HEK293T (cell line): ENCODE measurements around the gene KANSL1.
A peak's percentile ranks its signal among the peaks of the same experiment; 100 is the strongest.

Source experiments
- CTCF ChIA-PET: fragments of 350-600 bp; formaldehyde crosslinking; extraction: SDS; loops from one replicate; lab custom pipeline; 2021; ENCODE audit warnings: antibody characterized with exemption, inconsistent platforms; lab: Yijun Ruan, JAX
- POLR2A ChIA-PET: fragments of 350-600 bp; formaldehyde crosslinking; extraction: SDS; loops from one replicate; lab custom pipeline; 2020; ENCODE audit warnings: antibody characterized with exemption, inconsistent platforms; lab: Yijun Ruan, JAX
- DNase-seq: peaks from one replicate; pipeline ENCODE4 v3.0.0; 2012; ENCODE audit warnings: mixed read lengths; ENCODE audit errors: extremely low spot score
- ARNT ChIP-seq: fragments of 450-650 bp; IDR thresholded peaks from 2 replicates; pipeline ENCODE4 v1.6.1; 2017; ENCODE audit warnings: mild to moderate bottlenecking
- BHLHE40 ChIP-seq: fragments of 450-650 bp; IDR thresholded peaks from 2 replicates; pipeline ENCODE4 v1.6.1; 2016; ENCODE audit warnings: mild to moderate bottlenecking, moderate library complexity, borderline replicate concordance
- CTBP1 ChIP-seq: fragments of 450-650 bp; IDR thresholded peaks from 2 replicates; pipeline ENCODE4 v1.6.1; 2016; ENCODE audit warnings: borderline replicate concordance
- ELF4 ChIP-seq: fragments of 450-650 bp; IDR thresholded peaks from 2 replicates; pipeline ENCODE4 v1.6.1; 2017; ENCODE audit warnings: antibody characterized with exemption
- FOXA1 ChIP-seq: fragments of 450-650 bp; IDR thresholded peaks from 2 replicates; pipeline ENCODE4 v1.6.1; 2016; ENCODE audit warnings: mild to moderate bottlenecking
- FOXK2 ChIP-seq: fragments of 450-650 bp; IDR thresholded peaks from 2 replicates; pipeline ENCODE4 v1.6.1; 2016; ENCODE audit warnings: mild to moderate bottlenecking
- FOXM1 ChIP-seq: fragments of 450-650 bp; IDR thresholded peaks from 2 replicates; pipeline ENCODE4 v1.6.1; 2017; ENCODE audit warnings: mild to moderate bottlenecking, borderline replicate concordance
- HDGF ChIP-seq: fragments of 450-650 bp; IDR thresholded peaks from 2 replicates; pipeline ENCODE4 v1.6.1; 2017; ENCODE audit warnings: antibody characterized with exemption, borderline replicate concordance
- L3MBTL2 ChIP-seq: fragments of 450-650 bp; conservative IDR thresholded peaks from 2 replicates; pipeline ENCODE4 v1.6.1; 2016; ENCODE audit warnings: mild to moderate bottlenecking
- LEF1 ChIP-seq: fragments of 450-650 bp; IDR thresholded peaks from 2 replicates; pipeline ENCODE4 v1.6.1; 2017; ENCODE audit warnings: mild to moderate bottlenecking, borderline replicate concordance
- NFRKB ChIP-seq: fragments of 450-650 bp; IDR thresholded peaks from 2 replicates; pipeline ENCODE4 v1.6.1; 2016; ENCODE audit warnings: mild to moderate bottlenecking, moderate library complexity
- PKNOX1 ChIP-seq: fragments of 450-650 bp; IDR thresholded peaks from 2 replicates; pipeline ENCODE4 v1.6.1; 2016
- SP1 ChIP-seq: fragments of 450-650 bp; IDR thresholded peaks from 2 replicates; pipeline ENCODE4 v1.6.1; 2017
- SUZ12 ChIP-seq: fragments of 450-650 bp; IDR thresholded peaks from 2 replicates; pipeline ENCODE4 v1.6.1; 2016; ENCODE audit warnings: mild to moderate bottlenecking
- TARDBP ChIP-seq: fragments of 450-650 bp; IDR thresholded peaks from 2 replicates; pipeline ENCODE4 v1.6.1; 2016
- ZNF384 ChIP-seq: fragments of 450-650 bp; IDR thresholded peaks from 2 replicates; pipeline ENCODE4 v1.6.1; 2016

The KANSL1 gene

GRCh38 chr17:46200197-46200596 lies 7.0 kb upstream of the KANSL1 start:
- no peak for TF ChIP-seq FOXA1
- TF ChIP-seq LEF1: no peak
- no peak for TF ChIP-seq SUZ12
- TF ChIP-seq SP1: no peak
- TF ChIP-seq BHLHE40: no peak
- no peak for TF ChIP-seq L3MBTL2
- TF ChIP-seq ARNT: no peak
- TF ChIP-seq CTBP1: no peak
- TF ChIP-seq FOXM1: no peak
- TF ChIP-seq FOXK2: no peak
- no peak for TF ChIP-seq ELF4
- no peak for TF ChIP-seq HDGF
- no peak for TF ChIP-seq ZNF384
- no peak for TF ChIP-seq PKNOX1
- TF ChIP-seq TARDBP: no peak
- no peak for TF ChIP-seq NFRKB
- DNase-seq: no peak
- ChIA-PET CTCF (interaction anchor here (5.1 kb wide), 1 partner anchor 12 kb away, joined by 24 read pairs; no protein-coding TSS in a partner anchor), POLR2A (no interaction called here)

- DNase-seq: no peak
- POLR2A ChIA-PET: interaction anchor here (1.0 kb wide), 1 partner anchor 68 kb away, joined by 3 read pairs; no protein-coding TSS in a partner anchor
- TF ChIP-seq HDGF (no peak), FOXK2 (no peak), PKNOX1 (no peak), TARDBP (no peak), FOXA1 (no peak), BHLHE40 (no peak), LEF1 (no peak), SP1 (no peak), SUZ12 (no peak), ARNT (no peak), ZNF384 (no peak), NFRKB (no peak), FOXM1 (no peak), L3MBTL2 (no peak), ELF4 (no peak)
- CTCF ChIA-PET: interaction anchor here (5.1 kb wide), 1 partner anchor 13 kb away, joined by 24 read pairs; no protein-coding TSS in a partner anchor
These were observed 6.2 kb upstream of the KANSL1 start for GRCh38 chr17:46199379-46199778.

GRCh38 chr17:46198233-46198632 lies 5.0 kb upstream of the KANSL1 start:
- POLR2A ChIA-PET: interaction anchor here (1.0 kb wide), 1 partner anchor 69 kb away, joined by 3 read pairs; no protein-coding TSS in a partner anchor
- no peak for DNase-seq
- TF ChIP-seq FOXA1 (no peak), FOXK2 (no peak), ZNF384 (peak; percentile 70)
- CTCF ChIA-PET: interaction anchor here (5.1 kb wide), 1 partner anchor 14 kb away, joined by 24 read pairs; no protein-coding TSS in a partner anchor

GRCh38 chr17:46197530-46197929 lies 4.3 kb upstream of the KANSL1 start:
- ChIA-PET POLR2A (no interaction called here), CTCF (no interaction called here)
- TF ChIP-seq SUZ12 (no peak), PKNOX1 (no peak), ARNT (no peak), TARDBP (no peak), LEF1 (no peak), HDGF (no peak), ELF4 (no peak), FOXA1 (no peak), FOXM1 (no peak), CTBP1 (no peak), SP1 (no peak), FOXK2 (no peak), NFRKB (no peak)
- DNase-seq: no peak

- CTCF ChIA-PET: no interaction called here
- TF ChIP-seq BHLHE40: no peak
- no peak for TF ChIP-seq FOXK2
- TF ChIP-seq TARDBP: no peak
- no peak for TF ChIP-seq FOXM1
- TF ChIP-seq FOXA1: no peak
- no peak for TF ChIP-seq HDGF
- no peak for TF ChIP-seq ELF4
- no peak for TF ChIP-seq ARNT
- no peak for TF ChIP-seq PKNOX1
- no peak for TF ChIP-seq CTBP1
- TF ChIP-seq L3MBTL2: no peak
- POLR2A ChIA-PET: no interaction called here
- no peak for DNase-seq
These were observed 2.9 kb upstream of the KANSL1 start for GRCh38 chr17:46195939-46196716.
